ENCODE data around the gene ESPNL.

ESPNL gene

DNA sequence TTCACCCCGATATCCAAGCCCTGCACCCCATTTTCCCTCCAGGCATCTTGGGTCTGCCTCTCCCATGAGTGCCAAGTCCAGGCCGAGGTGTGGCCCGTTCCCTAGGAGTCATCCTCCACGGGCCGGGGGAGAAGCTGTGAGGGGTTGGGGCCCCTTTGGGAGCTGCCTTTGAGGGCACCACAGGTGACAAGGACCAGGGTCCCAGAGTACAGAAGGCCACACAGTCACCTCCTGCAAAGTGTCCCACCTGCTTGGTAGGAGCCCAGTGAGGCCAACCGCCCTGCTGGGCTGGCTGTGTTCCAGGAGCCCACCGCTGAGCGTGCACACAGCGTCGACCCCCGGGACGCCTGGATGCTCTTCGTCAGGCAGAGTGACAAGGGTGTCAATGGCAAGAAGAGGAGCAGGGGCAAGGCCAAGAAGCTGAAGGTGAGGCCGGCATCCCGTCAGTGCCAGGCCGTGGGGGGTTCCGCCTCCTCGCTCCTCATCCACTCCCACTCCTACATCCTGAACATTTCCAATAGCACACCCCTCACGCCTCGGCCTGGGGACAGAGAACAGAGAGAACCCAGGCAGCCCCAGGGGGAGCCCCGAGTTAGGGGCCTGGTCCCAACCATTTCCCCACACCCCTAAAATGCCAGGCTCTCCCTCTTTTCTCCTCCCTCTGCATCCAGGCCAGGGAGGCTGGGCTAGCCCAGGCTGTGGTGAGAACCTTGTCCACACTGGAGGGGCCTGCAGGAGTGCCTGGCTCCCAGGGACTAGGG, 61.3 kb downstream of the ESPNL start:
- Histone ChIP-seq H3K9ac (ENCODE audit: low read depth, low read length, poor library complexity, severe bottlenecking) (no peak overlapping the region), H3K9me3 (ENCODE audit: insufficient read depth, low read depth, low read length) (no peaks in the 10 kb centered on the region), H3K27me3 (ENCODE audit: insufficient read depth, low read length, poor library complexity, severe bottlenecking) (no peaks in the 10 kb centered on the region), H2AFZ (ENCODE audit: low read length) (no peak overlapping the region), H3K79me2 (ENCODE audit: insufficient read depth, low read length) (no peaks in the 10 kb centered on the region), H3K4me3 (ENCODE audit: low read length, poor library complexity, severe bottlenecking) (no peak overlapping the region), H3K4me2 (ENCODE audit: low read depth, low read length, poor library complexity, severe bottlenecking) (no peak overlapping the region), H3K36me3 (ENCODE audit: insufficient read depth, low read length) (no peaks in the 10 kb centered on the region), H3K9me2 (replicated peaks; ENCODE audit: low read depth, low read length) (no peaks in the 10 kb centered on the region), H3K4me1 (ENCODE audit: insufficient read depth, low read length, poor library complexity, severe bottlenecking) (peaks cover 14% of the 10 kb centered on the region), H4K20me1 (ENCODE audit: insufficient read depth, low read length, poor library complexity, severe bottlenecking) (no peaks in the 10 kb centered on the region), H3F3A (ENCODE audit: low read depth) (no peaks in the 10 kb centered on the region)
- TF ChIP-seq EZH2phosphoT487 (IDR thresholded peaks at IDR 0.05; ENCODE audit: borderline replicate concordance) = no peak
- TF ChIP-seq, protein P1, sequence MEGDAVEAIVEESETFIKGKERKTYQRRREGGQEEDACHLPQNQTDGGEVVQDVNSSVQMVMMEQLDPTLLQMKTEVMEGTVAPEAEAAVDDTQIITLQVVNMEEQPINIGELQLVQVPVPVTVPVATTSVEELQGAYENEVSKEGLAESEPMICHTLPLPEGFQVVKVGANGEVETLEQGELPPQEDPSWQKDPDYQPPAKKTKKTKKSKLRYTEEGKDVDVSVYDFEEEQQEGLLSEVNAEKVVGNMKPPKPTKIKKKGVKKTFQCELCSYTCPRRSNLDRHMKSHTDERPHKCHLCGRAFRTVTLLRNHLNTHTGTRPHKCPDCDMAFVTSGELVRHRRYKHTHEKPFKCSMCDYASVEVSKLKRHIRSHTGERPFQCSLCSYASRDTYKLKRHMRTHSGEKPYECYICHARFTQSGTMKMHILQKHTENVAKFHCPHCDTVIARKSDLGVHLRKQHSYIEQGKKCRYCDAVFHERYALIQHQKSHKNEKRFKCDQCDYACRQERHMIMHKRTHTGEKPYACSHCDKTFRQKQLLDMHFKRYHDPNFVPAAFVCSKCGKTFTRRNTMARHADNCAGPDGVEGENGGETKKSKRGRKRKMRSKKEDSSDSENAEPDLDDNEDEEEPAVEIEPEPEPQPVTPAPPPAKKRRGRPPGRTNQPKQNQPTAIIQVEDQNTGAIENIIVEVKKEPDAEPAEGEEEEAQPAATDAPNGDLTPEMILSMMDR (conservative IDR thresholded peaks at IDR 0.05; ENCODE audit: low read length) = no peak

DNA sequence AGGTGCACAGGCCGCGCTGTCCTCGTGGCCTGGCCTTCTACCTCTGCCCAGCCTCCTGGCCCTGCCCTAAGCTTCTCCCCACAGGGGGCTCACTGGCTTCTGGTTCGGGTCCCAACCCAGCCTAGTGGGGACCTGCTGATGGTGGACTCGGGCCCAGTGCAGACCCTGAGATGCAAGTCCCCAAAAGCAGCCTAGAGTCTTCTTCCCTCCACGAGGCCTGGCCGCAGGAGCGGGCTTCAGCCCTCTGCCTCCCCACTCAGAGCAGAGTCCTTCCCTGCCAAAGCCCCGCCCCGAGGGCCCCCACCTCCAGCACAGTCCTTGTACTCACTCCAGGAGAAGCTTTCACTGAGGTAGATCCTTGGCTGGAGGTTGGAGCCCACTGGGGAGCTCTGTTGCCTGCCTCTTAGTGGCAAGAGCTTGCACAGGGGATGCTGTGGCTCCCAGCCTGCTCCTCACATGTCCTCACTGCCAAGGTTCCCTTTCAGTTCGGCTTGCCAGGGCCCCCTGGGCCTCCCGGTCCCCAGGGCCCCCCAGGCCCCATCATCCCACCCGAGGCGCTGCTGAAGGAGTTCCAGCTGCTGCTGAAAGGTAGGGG, 62.2 kb downstream of the ESPNL start:
- Histone ChIP-seq H3K79me2 (ENCODE audit: insufficient read depth, low read length) (no peaks in the 10 kb centered on the region), H3K9me3 (ENCODE audit: insufficient read depth, low read depth, low read length) (no peaks in the 10 kb centered on the region), H2AFZ (ENCODE audit: low read length) (no peak overlapping the region), H3K4me2 (ENCODE audit: low read depth, low read length, poor library complexity, severe bottlenecking) (no peak overlapping the region), H3K9ac (ENCODE audit: low read depth, low read length, poor library complexity, severe bottlenecking) (no peak overlapping the region), H3K36me3 (ENCODE audit: insufficient read depth, low read length) (peaks cover 5% of the 10 kb centered on the region; the same call in 1 of the 2 replicates), H3K27me3 (ENCODE audit: insufficient read depth, low read length, poor library complexity, severe bottlenecking) (no peaks in the 10 kb centered on the region), H4K20me1 (ENCODE audit: insufficient read depth, low read length, poor library complexity, severe bottlenecking) (no peaks in the 10 kb centered on the region), H3K4me1 (ENCODE audit: insufficient read depth, low read length, poor library complexity, severe bottlenecking) (peaks cover 14% of the 10 kb centered on the region), H3K4me3 (ENCODE audit: low read length, poor library complexity, severe bottlenecking) (no peak overlapping the region), H3K9me2 (replicated peaks; ENCODE audit: low read depth, low read length) (no peaks in the 10 kb centered on the region), H3F3A (ENCODE audit: low read depth) (no peaks in the 10 kb centered on the region)
- no peak for TF ChIP-seq EZH2phosphoT487 (IDR thresholded peaks at IDR 0.05; ENCODE audit: borderline replicate concordance)
- TF ChIP-seq, protein P1 (conservative IDR thresholded peaks at IDR 0.05; ENCODE audit: low read length) = no peak

GRCh38 chr2:238162846-238163441, 62.8 kb downstream of the ESPNL start:
- H3K4me3 ChIP-seq (ENCODE audit: low read length, poor library complexity, severe bottlenecking) = no peak overlapping the region
- no peaks in the 10 kb centered on the region for H3K9me2 ChIP-seq (replicated peaks; ENCODE audit: low read depth, low read length)

More at GRCh38 chr2:238162846-238163441, 62.8 kb downstream of the ESPNL start:
- Histone ChIP-seq H3K9ac (ENCODE audit: low read depth, low read length, poor library complexity, severe bottlenecking) (no peak overlapping the region), H3K27me3 (ENCODE audit: insufficient read depth, low read length, poor library complexity, severe bottlenecking) (no peaks in the 10 kb centered on the region), H3K4me1 (ENCODE audit: insufficient read depth, low read length, poor library complexity, severe bottlenecking) (peaks cover 14% of the 10 kb centered on the region), H3K9me3 (ENCODE audit: insufficient read depth, low read depth, low read length) (no peaks in the 10 kb centered on the region), H3K79me2 (ENCODE audit: insufficient read depth, low read length) (no peaks in the 10 kb centered on the region), H2AFZ (ENCODE audit: low read length) (no peak overlapping the region), H4K20me1 (ENCODE audit: insufficient read depth, low read length, poor library complexity, severe bottlenecking) (no peaks in the 10 kb centered on the region), H3K4me2 (ENCODE audit: low read depth, low read length, poor library complexity, severe bottlenecking) (no peak overlapping the region), H3F3A (ENCODE audit: low read depth) (no peaks in the 10 kb centered on the region), H3K36me3 (ENCODE audit: insufficient read depth, low read length) (peaks cover 10% of the 10 kb centered on the region; the same call in 1 of the 2 replicates)
- no peak for TF ChIP-seq EZH2phosphoT487 (IDR thresholded peaks at IDR 0.05; ENCODE audit: borderline replicate concordance)
